NCI-H510A (cell line): ENCODE data around the gene PNKD.
"Not testable (repeated sequence)": the region's sequence is repeated elsewhere in the genome, so short reads cannot be mapped to it uniquely, and the experiment has no call there.

Source experiments
- DNase-seq: peaks from one replicate; lab custom pipeline; 2025; lab: John Stamatoyannopoulos, UW

Gene PNKD

DNA sequence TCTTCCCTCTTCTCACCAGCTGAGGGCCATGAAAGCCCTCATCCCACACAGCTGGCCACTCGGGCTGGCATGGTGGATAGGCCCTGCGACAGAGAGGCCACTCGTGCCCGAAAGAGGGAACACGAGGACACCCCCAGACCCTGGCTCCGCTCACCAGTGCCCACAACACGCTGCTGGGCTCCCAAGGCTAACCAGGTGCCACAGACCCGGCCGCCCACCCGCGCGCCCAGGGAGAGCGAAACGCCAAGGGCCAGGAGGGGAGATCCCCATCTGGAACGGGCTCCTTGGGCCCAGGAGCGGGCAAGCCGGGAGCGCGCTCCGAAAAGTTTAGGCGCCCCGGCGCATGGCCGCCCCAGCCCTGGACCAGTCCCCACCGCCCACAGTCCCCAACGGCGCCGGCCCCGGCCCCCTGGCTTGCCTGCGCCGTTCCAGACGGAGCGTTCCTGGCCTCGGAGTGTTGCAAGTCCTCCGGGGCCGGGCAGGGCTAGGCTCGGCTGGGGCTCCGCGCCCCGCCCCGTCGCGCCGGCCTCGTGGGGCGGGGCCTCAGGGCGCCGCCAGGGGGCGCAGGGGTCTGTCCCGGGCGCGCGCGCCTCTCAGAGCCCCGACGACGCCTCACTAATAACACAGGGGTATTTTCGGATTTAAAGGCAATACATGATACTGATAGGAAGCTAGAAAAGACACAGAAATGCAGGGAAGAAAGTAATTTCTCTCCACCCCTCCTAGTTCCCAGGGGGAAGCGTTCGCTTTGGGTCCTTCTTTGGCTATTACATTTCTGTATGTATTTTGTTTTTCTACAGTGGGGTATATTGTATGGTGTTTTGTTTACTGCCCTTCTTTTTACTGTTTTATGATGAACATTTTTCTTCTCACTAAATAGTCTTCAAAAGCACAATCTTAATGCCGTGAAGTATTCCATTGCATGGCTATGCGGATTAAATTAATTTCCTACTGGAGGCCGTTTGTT lies 22.0 kb downstream of the PNKD start, which contains the start of gene TMBIM1:
TMBIM1 (minus strand) TSS at position 456 of the 967 bp plus-strand sequence. CDS start 10,362 bp downstream, outside the sequence.
- DNase-seq, result peak; percentile 71

DNA sequence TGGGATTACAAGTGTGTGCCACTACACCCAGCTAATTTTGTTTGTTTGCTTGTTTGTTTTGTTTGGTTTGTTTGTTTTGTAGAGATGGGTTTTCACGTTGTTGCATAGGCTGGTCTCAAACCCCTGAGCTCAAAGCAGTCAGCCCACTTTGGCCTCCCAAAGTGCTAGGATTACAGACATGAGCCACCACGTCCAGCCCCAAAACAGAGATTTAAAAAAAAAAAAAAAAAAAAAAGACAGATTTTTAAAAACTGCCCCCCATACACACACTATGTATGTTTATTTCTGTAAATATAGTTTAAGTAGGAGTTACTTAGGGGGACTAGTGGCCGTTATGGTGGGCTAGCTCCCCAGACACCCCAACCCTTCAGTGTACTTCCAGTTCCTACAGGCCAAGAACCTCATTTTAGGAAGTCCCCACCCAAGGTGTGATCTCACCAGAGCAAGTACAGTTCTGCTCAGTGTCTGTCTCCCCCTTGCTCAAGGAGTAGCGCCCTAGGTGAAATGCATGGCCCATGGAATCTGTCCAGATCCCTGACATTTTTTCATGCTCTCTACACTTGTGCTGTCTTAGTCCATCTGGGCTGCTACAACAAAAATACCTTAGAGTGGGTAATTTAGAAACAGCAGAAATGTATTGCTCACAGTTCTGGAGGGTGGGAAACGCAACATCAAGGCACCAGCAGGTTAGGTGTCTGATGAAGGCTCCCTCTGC lies 23.6 kb downstream of the PNKD start:
- DNase-seq, result no peak

DNA sequence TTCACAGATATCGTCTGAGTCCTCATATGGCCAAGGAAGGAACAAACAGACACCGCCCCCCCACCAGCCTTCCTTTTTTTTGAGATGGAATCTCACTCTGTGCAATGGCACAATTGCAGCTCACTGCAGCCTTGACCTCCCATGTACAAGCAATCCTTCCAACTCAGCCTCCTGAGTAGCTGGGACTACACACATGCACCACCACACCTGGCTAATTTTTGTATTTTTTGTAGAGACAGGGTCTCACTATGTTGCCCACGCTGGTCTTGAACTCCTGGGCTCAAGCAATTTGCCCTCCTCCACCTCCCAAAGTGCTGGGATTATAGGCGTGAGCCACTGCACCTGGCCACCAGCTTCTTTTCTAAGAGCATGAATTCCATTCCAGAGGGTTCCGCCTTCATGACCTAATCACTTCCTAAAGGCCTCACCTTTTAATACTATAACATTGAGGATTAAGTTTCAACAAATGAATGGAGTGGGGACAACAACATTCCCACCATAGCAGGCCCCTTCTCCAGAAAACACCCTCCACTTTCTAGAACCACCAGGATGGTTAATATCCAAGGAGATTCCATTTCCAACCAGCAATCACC lies 24.2 kb downstream of the PNKD start:
- no peak for DNase-seq

DNA sequence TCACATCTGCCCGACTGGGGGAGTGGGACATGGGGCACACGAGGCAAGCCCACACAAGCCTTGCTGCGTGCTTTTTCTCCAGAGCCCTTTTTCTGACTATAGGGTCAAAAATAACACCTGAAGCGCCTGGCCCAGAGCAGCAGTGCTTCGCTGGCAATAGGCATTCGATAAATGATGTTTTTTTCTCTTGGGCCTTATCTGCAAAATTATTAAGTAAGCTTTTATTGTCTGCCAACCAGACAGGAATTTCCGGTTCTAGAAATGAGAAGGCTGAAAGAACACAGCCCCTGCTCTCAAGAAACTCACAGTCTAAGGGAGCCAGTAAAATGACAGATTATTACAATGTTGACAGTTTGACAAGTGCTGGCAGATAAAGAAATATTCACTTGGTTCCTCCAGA lies 24.7 kb downstream of the PNKD start:
- DNase-seq, result peak; percentile 29

DNA sequence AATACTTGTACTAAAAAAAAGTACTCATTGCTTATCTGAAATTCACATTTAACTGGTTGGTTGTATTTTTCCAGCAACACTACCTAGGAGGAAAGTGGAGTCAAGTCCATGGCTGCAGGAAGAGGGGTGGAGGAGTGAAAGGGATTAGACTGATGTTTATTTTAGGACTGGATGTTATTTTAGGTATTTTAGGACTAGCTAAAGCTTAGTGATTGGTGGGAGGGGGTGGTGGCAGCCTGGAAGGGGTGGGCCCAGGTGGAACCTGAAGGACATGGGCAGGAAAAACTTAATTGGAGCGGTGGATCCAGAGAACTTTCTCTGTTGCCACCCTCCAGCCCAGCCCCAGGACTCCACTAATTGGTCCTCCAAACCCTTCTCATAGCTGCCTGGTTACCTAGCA lies 25.9 kb downstream of the PNKD start:
- no peak for DNase-seq

DNA sequence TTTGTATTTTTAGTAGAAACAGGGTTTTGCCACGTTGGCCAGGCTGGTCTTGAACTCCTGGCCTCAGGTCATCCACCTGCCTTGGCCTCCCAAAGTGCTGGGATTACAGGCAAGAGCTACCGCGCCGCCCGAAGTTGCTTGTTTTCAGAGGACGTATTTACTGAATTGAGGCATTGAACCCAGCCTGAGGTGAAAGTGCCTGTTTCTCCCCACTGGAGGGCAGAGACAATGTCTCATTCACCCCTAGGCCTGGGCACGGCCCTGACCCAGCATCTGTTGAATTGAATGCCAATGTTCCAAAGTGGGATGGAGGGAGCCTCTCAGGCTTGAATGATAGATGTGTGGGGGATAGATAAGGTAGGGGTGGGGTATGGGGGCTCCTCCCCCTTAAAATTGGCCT lies 26.5 kb downstream of the PNKD start:
- no peak for DNase-seq

DNA sequence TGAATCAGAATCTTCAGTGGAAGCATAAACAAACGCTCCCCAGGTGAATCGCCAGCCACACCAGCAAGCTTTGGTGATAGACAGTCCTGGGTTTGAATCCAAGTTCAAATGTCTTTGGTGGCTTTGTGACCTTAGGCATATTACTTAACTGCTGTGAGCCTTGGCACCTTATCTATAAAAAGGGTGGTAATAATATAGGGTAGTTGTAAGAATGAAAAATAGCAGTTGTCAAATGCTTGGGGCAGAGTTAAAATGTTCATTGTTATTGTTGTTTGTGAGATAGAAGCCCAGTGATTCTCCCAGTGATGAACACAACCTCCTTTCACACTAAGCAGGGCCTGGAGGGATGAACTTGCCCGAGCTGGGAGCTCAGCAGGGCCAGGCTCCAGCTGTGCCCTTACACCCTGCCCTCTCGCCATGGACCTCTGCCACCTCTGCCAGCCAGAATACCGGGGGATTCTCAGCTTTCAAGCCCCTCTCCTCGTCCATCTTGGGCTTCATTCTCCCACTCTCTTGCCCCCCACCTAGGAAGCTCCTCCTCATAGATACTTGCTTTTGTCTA lies 28.1 kb downstream of the PNKD start:
- DNase-seq, result no peak

DNA sequence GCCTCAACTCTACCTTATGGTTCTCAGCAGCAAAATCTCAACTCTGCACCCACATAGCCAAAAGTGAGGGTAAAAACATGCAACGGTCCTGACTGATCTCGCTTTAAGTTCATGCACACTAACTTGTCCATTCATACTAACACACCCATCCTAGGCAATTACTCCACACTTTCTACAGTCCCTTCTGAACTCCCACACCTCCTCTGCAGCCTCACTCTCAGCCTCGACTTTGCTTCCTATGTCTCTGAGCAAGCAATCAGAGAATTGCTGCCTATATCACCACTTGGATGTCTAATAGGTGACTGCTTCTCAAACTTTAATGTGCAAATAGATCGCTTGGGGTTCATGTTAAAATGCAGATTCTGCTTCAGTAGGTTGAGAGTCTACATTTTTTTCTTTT lies 29.8 kb downstream of the PNKD start:
- no peak for DNase-seq

DNA sequence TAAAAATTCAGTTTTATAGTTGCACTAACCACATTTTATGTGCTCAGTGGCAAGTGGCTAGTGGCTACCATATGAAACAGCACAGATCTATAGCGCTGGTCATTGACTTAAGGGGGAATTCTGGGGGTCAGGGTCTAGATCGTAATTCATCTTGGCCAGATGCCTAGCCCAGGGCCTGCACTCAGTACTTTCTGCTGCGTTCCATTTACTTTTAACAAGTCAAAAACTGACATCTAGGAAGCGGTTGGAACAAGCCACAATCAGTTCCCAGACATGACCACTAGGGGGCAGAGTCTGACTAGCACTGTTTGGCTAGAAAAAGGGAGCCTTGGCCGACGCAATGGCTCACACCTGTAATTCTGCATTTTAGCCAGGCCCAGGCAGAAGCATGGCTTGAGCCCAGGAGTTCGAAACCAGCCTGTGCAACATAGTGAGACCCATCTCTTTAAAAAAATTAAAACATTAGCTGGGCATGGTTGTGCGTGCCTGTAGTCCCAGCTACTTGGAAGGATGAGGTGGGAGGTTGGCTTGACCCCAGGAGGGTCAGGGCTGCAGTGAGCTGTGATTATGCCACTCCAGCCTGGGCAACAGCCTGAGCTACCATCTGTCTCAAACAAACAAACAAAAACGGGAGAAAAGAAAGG lies 31.0 kb downstream of the PNKD start:
- DNase-seq, result peak; percentile 31

DNA sequence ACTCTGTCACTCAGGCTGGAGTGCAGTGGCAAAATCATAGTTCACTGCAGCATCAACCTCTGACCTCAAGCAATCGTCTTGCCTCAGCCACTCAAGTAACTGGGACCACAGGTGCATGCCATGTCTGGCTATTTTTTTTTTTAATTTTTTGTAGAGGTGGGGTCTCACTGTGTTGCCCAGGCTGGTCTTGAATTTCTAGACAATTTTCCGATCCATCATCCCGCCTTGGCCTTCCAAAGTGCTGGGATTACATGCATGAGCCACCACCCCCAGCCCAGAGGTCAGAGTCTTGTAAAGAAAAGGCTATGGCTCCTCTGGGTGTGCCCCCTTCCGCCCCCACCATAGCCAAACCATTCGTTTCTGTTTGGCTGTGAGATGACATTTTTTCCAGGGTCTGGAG lies 35.1 kb downstream of the PNKD start:
- DNase-seq, result no peak

DNA sequence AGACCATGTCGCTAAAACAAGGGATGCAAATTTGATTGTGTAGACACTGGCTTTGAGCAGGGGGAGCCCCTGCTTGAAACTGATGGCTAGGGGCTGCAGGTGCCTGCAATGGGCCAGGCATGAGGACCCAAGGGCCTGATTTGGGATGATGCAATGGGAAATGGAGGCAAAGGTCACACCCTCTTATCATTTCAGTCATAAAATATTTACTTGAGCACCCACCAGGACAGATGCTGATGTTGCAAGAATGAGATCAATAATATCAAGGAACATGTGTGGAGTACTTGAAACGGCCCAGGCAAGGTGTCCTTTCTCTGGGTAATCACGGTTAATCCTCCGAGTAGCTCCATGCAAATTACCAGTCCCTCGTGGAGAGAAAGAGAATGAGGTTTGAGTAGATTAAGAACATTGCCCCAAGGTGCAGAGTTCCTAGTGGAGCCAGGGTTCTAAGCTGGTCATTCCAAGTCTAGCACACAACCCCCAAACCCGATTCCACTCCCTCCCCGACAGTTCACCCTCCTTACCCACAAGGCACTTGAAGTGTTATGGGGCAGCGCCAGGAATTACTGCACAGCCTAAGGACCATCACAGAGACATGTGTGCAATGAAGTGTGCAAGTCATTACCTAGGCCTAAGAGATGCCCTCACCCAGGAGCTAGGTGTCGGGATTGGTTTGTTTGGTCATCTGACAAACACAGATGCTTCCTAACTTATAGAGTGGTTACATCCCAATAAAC lies 36.0 kb downstream of the PNKD start:
- no peak for DNase-seq

DNA sequence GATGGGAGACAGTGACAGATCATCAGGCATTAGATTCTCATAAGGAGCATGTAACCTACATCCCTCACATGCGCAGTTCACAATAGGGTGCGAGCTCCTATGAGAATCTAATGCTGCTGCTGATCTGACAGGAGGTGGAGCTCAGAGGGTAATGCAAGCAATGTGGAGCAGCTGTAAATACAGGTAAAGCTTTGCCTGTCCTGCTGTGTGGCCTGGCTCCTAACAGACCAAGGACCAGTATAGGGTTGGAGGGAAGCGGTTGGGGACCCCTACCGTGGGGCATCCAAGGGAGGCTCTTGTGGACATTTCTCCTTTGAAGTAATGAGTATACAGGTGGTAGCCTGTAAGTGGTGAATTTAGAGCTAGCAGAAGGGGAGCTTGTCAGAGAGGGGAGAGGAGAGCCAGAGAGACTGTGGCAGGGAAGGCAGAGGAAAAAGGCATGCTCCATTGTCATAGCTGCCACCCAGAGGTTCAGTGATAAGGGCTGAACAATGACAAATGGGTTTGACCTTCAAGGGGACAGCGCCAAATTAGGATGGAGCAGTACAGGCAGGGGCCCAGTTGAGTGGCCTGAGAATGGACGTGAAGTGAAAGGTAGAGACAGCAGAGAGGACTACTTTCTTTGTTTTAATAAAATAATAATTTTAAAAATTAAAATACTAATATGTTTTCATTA lies 37.2 kb downstream of the PNKD start:
- no peak for DNase-seq

DNA sequence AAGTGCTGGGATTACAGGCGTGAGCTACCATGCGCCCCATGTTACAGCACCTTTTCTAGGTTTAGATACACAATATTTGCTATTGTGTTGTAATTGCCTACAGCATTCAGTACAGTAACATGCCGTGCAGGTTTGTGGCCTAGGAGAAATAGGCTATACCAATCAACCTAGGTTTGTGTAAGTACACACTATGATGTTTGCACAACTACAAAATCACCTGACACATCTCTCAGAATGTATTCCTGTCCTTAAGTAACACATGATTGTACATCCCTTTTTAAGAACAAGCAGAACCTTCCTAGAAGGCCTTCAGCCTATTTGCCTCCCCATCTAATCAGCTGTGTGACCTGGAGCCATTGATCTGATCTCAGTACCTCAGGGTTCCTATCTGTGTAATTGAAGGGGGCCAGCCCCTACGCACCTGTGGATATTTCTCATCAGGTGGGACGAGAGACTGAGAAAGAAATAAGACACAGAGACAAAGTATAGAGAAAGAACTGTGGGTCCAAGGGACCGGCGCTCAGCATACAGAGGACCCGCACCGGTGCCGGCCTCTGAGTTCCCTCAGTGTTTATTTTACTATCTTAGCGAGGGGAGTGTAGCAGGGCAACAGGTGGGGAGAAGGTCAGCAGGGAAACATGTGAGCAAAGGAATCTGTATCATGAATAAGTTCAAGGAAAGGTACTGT lies 40.7 kb downstream of the PNKD start:
- DNase-seq, result no peak

DNA sequence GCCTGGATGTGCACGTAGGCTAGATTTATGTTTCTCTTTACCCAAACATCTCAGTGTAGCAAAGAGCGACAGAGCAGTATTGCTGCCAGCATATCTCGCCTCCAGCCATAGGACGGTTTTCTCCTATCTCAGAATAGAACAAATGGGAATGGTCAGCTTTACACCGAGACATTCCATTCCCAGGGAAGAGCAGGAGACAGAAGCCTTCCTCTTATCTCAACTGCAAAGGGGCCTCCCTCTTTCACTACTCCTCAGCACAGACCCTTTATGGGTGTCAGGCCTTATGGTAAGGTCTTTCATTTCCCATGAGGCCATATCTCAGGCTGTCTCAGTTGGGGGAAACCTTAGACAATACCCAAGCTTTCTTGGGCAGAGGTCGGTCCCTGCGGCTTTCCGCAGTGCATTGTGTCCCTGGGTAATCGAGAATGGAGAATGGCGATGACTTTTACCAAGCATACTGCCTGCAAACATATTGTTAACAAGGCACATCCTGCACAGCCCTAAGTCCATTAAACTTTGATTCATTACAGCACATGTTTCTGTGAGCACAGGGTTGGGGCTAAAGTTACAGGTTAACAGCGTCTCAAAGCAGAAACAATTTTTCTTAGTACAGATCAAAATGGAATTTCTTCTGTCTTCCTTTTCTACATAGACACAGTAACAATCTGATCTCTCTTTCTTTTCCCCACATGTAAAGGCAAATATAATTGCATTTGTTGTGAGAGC lies 41.4 kb downstream of the PNKD start:
- not testable (repeated sequence) for DNase-seq

DNA sequence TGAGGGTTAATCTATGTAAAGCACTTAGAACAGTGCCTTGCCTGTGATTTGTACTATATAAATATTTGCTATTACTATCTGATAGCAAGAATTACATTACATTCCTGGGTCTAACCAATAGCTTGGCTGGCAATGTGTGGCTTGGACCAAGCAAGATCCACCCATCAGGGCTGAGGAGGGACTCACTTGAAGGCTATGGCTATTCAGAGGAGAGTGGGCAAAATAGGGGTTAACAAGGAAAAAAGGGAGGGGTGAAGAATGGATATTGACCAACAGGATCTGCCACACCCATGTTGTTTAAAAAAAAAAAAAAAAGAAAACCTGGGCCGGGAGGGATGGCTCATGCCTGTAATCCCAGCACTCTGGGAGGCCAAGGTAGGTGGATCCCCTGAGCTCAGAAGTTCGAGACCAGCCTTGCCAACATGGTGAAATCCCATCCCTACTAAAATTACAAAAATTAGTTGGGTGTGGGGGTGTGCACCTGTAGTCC lies 42.0 kb downstream of the PNKD start:
- DNase-seq, result no peak

DNA sequence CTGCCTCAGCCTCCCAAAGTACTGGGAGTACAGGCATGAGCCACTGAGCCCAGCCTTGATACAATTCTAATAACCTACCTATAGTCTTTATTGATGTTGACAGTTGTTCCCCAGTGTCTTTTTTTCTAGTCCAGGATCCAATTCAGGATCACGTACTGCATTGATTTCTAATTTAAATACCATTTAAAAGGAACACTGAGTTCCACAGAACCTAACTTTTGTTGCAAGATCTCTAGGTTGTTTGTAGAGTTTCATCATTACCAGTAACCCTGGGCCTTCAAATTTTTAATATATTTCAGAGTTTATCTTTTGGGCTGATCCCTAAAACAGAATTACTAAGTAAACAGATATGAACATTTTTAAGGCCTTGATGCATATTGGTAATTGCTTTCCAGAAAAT lies 43.0 kb downstream of the PNKD start:
- DNase-seq, result no peak

DNA sequence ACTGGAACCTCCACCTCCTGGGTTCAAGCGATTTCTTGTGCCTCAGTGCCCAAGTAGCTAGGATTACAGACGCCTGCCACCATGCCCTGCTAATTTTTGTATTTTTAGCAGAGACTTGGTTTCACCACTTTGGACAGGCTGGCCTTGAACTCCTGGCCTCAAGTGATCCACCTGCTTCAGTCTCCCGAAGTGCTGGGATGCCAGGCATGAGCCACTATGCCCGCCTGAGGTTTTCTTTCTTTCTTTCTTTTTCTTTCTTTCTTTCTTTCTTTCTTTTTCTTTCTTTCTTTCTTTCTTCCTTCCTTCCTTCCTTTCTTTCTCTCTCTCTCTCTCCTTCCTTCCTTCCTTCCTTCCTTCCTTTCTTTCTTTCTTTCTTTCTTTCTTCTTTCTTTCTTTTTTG lies 44.4 kb downstream of the PNKD start:
- DNase-seq, result not testable (repeated sequence)

DNA sequence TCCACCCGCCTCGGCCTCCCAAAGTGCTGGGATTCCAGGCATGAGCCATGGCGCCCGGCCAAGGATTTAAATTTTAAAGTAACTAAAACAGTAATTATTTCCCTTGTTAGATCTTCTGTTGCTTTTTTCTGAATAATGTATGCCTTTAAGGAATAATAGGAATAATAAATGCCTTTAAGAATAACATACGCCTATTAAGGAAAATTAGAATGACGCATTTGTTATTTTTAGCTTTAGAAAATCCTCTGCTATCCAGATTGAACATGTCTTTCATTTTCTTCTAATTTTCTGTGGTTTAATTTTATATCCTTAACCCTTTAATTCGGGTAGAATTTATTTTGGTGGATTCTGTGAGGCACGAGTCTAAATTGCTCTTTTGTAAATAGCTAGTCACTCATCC lies 45.1 kb downstream of the PNKD start:
- DNase-seq, result no peak

DNA sequence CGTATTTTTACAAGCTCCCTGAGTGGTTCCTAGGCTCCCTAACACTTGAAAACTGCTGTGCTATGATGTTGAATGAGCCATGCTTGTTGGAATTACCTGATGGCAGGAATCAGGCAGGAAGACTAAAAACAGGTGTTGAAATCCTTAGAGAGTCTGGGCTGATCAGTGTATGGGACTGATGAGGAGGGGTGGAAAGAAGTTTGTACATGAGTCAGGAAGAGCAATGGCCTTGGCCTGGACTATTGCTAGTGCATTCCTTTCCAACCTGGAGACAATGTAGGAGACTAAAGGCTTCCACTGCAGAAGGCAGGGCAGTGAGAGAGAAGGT lies 46.9 kb downstream of the PNKD start:
- no peak for DNase-seq
